GM18861 (cell line): ENCODE results near the gene SEMA6B.
"Not testable (repeated sequence)": the region's sequence is repeated elsewhere in the genome, so short reads cannot be mapped to it uniquely, and the experiment has no call there.

Experiments
- ATAC-seq: cut with Tn5 transposase; IDR thresholded peaks from one replicate; pipeline ENCODE4 v1.9.1; 2021; ENCODE audit not compliant: unreplicated experiment

Gene SEMA6B, protein sequence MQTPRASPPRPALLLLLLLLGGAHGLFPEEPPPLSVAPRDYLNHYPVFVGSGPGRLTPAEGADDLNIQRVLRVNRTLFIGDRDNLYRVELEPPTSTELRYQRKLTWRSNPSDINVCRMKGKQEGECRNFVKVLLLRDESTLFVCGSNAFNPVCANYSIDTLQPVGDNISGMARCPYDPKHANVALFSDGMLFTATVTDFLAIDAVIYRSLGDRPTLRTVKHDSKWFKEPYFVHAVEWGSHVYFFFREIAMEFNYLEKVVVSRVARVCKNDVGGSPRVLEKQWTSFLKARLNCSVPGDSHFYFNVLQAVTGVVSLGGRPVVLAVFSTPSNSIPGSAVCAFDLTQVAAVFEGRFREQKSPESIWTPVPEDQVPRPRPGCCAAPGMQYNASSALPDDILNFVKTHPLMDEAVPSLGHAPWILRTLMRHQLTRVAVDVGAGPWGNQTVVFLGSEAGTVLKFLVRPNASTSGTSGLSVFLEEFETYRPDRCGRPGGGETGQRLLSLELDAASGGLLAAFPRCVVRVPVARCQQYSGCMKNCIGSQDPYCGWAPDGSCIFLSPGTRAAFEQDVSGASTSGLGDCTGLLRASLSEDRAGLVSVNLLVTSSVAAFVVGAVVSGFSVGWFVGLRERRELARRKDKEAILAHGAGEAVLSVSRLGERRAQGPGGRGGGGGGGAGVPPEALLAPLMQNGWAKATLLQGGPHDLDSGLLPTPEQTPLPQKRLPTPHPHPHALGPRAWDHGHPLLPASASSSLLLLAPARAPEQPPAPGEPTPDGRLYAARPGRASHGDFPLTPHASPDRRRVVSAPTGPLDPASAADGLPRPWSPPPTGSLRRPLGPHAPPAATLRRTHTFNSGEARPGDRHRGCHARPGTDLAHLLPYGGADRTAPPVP

DNA sequence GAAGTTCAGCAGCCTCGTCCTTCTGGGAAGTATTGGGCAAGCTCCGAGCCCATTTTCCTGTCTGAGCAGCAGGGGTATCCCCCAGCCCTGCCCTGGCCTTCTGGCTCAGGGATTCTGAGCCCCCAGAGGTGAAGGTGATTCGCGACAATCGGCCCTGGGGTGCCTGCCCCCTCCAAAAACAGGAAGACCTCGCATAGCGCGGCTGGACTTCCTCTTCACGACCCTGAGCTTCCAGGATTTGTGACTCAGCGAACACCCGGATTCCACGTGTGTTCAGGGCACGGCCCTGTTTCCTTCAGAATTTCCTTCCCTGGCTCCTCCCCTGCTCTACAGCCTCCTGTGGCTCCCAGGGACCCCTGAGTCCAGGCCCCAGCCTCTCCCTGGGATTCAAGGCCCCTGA is at the start of gene SEMA6B:
TSS of gene SEMA6B (minus strand) at position 116 of the 400 bp plus-strand sequence. CDS start 1,227 bp downstream, outside the sequence.
- ATAC-seq, result no peak

DNA sequence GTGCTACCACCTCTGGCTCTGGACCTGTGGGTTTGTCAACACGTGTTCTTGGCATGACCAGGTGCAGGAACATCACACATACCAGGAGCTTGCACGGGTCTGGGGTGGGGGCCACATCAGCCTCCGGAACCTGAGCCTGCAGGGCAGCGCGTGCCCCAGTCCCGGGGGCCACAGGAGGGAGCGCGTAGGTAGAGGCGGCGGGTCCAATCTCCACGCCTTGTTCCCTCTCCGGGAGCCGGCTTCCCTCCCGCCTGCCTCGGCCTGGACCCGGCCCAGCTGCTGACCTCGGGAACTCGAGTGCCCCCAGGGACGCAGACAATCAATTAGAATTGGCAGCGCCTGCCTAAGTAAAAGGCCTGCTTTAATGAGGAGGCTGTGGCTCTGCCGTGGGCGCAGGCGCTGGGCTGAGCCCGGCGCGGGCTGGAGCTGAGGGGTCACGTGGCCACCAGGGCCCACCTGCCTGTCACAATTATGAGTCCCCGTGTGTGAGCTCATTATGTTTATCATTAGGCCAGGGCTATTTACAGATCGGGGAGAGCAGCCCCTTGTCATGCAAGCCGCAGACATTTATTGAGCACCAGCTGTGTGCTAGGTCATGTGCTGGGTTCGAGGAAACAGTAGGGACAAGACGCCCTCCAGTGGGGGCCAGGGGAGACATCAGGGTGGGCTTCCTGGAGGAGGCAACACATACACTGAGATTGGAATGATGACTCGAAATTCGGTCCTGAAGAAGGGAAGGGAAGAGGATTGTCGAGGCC is 47.6 kb upstream of the SEMA6B start:
- ATAC-seq, result no peak

DNA sequence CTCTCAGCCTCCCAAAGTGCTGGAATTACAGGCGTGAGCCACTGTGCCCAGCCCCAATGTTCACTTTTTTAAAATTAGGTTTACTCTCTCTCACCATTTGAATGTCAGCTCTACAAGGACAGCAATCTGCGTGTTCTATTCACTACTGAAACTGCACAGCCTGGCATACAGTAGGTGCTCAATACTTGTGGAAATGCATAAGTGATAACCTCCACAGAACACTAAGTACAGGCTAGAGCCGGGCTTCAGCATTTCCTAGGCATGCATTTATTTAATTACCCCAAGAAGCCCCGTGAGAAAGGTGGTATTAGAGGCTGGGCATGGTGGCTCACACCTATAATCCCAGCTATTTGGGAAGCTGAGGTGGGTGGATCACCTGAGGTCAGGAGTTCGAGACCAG is 46.7 kb upstream of the SEMA6B start:
- no peak for ATAC-seq

DNA sequence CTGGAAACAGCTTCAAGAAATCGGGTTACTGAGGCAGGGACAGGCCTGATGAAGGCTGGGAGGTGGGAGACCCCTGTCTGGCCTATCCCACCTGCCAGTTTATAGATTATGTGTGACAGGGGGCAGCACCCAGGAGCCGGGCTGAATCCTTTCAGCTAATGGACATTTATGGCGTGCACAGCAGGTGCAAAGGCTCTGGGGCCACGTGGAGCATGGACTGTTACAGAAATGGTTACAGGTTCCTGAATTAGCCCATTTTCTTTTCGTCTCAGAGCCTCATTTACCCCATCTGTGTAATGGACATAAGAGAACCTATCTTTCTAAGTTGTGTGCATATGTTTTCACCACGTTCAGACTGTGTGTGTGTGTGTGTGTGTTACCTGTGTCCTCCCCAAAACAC is 45.4 kb upstream of the SEMA6B start:
- no peak for ATAC-seq

DNA sequence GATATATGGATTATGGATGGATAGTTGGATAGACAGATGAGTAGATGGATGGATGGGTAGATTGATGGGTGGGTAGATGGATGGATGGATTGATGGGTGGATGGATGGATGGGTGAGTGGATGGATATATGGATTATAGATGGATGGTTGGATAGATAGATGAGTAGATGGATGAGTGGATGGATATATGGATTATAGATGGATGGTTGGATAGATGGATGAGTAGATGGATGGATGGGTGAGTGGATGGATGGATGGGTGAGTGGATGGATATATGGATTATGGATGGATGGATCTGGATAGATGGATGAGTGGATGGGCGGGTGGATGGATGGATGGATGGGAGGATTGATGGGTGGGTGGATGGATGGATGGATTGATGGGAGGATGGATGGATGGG is 43.4 kb upstream of the SEMA6B start:
- no peak for ATAC-seq

DNA sequence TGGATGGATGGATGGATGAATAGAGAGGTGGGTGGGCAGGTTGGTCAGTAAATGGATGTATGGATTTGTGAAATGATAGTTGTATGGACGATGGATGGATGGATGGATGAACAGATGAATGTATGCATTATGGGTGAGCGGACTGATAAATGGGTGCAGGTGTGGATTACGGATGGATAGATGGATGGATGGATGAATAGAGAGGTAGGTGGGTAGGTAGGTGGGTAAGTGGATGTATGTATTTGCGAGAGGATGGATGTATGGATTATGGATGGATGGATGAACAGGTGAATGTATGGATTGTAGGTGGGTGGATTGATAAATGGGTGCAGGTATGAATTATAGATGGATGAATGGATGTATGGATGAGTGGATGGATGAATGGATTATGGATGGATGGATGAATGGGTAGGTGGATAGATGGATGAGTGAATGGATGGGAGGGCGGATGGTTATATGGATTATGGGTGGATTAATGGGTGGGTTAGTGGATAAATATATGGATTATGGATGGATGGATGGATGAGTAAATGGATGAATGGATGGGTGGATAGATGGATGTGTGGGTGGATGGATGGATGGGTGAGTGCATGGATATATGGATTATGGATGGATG is 42.8 kb upstream of the SEMA6B start:
- no peak for ATAC-seq

DNA sequence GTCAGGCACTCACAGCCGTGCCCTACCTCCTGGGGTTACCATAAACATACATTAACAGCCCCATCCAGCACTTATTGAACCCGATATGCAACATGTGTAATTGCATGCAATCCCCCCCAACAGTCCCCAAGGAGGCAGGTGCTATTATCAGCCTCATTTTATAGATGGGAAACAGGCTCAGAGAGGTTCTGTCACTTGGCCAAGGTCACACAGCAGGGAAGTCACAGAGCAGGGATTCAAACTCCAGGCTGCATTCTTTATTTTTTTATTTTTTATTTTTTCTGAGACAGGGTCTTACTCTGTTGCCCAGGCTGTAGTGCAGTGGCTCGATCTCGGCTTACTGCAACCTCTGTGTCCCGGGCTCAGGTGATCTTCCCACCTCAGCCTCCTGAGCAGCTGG is 41.4 kb upstream of the SEMA6B start:
- ATAC-seq, result no peak

DNA sequence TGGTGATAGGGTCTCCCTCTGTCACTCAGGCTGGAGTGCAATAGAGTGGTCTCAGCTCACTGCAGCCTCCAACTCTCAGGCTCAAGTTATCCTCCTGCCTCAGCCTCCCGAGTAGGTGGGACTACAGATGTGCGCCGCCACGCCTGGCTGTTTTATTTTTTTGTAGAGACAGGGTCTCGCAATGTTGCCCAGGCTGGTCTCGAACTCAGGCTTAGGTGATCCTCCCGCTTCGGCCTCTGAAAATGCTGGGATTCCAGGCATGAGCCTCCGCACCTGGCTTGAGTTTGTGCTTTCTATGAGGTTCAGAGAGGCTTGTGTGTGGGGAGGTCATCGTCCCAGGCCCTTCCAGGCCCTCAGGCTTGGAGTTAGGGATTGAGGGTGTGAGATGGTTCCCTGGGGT is 40.6 kb upstream of the SEMA6B start:
- no peak for ATAC-seq

DNA sequence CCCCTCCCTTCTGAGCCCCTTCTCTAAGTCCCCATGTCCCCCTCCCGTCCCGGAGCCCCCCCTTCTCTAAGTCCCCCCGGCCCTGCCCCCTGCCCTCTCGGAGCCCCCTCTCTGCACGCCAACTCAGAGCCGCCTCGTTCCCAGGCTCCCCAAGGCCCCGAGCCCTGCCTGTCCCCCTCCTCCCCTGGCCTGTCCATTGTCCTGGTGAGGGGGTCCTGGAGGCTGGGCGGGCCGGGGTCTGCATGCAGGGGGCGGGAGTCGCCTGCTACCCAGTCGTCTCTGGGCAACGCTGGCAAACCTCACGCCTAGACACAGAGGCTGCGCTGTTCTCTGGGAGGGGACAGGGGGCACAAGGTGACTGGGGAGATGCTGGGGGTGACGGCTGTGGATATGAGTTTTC is 39.2 kb upstream of the SEMA6B start:
- no peak for ATAC-seq

DNA sequence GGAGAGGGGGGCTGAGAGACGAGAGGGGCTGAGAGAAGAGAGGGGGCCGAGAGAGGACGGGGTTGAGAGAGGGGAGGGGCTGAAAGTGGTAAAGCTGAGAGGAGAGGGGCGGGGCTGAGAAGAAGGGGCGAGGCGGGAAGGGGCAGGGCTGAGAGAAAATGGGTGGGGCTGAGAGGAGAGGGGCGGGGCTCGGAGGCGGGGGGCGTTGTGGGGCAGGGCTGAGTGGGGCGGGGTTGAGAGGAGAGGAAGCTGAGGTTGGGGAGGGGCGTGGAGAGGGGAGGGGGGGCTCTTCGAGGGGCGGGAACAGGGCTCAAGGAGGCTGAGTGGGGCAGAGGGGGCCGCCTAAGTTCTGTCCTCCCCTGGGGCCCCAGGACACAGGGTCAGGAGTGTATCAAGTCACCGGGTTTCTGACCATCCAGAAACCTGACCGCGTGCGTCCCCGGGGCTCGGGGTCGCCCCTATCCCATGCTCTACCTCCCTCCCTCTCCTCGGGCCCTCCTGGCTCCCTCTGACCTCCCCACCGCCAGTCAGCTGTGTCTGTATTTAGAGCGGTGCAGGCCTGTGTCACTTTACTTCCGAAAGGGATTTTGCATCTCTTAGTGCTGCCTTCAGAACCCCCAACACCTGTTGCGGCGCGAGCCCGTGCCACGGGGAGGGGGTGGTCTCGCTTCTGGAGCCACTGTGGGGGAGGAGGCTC is 38.6 kb upstream of the SEMA6B start:
- ATAC-seq, result no peak

DNA sequence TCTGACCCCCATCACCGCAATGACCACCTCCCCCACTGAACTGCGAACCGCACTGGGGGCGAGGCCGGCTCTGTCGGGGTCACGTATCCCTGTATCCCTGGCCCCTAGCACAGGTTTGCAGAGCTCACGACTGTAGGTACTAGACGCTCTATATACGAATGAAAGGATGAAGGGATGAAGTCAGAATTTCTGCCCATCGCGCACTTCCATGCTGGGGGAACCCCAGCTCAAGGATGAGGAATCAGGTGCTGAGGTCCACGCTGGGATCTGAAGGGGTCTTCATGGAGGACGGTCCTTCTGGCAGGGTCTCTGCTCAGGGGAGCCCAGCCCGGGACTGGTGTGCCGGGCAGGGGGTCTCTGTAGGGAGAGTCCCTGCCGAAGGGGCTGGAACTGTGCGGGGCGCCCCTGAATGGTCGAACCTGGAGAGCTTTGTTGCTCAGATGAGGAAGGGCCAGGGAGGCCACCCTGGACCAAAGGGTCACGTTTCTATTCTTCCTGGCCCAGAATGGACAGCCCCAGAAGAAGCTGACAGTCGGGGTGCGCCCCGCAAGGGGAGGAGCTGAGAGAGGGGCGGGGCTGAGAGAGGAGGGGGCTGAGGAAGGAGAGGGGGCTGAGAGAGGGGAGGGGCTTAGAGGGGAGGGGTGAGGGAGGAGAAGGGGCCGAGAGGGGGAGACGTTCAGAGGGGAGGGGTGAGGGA is 37.9 kb upstream of the SEMA6B start:
- ATAC-seq, result no peak

DNA sequence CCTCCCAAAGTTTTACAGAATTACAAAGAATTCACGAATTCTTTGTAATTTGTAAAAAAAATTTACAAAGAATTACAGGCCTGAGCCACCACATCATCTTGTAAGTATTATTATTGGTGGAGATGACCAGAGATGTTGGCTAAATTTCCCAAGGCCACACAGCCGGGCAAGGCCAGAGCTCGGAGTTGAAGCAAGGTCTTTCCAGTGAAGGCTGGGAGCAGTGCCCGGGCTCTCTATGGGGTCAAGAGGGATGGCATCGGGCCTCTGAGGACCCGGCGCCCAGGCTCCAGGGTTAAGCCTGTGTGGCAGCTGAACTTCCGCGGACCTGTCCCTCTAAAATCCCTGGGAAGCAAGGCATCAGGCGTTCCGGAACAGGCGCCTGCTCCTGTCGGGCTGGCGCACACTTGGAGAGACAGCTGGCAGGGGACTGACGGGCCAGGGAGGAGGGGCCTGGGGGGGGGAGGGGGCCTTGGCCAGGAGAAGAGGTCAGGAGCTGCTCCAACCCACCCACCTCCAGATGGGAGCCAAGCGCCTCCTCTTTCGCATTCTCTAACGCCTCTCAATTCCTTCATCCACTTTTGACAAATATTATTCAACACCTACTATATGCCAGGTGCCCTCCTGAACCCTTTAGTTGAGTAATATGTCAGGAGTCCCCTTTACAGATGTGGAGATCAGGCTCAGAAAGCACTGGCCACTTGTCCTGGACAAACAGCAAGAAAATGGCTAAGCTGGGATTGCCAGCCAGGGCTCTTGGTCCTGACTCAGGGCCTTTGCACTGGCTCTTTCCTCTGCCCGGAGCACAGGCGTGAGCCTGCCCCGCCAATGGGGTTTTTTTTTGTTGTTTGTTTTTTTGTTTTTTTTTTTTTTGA is 36.8 kb upstream of the SEMA6B start:
- ATAC-seq, result no peak

DNA sequence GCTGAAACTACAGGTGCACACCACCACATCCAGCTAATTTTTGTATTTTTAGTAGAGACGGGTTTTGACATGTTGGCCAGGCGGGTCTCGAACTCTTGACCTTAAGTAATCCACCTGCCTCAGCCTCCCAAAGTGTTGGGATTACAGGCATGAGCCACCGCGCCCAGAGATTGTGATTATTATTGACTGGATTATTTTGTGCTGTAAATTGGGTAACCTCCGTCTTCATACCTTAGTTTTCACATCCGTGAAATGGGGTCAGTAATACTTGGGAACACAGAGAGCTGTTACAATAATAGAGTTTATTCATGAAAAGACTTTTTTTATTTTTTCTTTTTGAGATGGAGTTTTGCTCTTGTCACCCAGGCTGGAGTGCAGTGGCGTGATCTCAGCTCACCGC is 35.7 kb upstream of the SEMA6B start:
- not testable (repeated sequence) for ATAC-seq

DNA sequence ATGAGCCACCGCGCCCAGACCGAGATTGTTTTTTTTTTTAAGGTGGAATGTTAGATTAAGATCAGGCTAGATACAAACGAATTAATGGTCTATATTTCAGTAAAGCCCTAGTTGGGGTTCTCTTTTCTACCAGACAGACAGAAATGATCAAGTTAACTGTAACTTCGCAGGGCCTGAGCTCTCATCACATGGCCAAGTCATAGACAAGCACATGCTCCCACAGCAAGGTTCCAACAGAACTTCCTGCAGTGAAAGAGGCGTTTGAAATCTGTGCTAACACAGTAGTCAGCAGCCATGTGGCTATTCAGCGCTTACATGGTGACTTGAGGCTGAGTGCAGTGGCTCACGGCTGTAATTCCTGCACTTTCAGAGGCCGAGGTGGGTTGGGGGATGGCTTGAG is 34.7 kb upstream of the SEMA6B start:
- ATAC-seq, result no peak

DNA sequence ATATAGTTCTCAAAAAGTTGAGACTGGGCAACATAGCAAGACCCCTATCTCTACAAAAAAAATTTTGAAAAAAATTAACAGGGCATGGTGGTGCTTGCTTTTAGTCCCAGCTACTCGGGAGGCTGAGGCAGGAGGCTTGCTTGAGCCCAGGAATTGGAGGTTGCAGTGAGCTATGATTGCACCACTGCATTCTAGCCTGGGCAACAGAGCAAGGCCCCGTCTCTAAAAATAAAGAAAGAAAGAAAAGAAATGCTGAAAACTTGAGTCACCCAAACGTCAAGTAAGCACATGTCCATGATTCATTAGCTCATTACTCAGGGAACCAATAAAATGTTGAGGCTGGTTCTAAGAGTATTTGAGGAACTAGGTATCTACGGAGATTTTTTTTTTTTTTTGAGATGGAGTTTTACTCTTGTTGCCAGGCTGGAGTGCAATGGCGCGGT is 33.9 kb upstream of the SEMA6B start:
- no peak for ATAC-seq

DNA sequence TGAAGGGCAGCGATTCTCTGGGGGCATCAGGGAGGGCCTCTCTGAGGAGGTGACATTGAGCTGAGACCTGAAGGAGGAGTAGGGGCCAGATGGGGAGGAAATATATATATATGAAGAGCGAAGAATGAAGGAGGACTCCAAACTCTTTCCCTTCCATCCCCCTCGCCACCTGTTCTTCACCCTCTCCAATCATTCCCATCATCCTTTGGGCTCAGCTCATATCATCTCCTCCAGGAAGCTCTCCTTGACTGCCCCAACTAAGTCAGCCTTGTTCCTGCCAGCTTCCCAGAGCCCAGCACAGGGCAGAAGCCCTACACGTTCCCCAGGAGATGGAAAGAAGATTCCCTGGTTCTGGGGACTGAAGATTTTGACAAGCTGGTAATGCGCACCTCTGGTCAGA is 33.0 kb upstream of the SEMA6B start:
- no peak for ATAC-seq

DNA sequence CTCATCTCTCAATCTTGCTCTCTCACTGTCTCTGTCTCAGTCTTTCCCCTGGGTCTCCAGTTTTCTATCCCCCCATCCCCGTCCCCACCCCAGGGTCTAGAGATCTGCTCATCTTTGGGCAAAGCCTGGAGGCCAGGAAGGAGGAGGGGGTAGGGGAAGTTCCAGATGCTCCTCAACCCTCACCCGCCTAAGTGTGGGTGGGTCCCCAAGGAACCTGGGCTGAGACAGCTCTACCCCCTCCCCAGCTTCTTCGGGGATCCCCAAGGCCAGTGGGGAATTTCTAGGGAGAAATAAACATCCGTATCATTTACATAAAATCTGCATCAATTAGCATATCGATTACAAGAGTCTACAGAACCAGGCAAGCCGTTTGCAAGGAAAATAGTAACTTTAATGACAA is 31.8 kb upstream of the SEMA6B start:
- ATAC-seq, result no peak

DNA sequence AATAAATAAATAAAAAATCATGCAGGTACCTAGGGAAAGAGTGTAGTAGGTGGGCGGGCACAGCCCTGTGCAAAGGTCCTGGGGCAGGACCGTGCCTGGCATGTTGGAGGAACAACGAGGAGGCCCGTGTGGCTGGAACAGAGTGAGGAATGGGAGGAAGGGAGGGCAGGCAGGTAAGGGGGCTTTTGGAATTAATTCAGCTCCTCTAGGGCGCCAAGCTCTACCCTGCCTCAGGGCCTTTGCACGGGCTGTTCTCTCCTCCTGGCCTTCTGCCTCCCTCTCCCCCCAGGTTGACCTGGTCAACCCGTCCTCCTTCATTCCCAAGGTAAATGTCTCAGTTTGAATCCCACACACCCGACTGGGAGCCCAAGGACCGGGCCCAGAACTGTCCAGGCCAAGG is 31.1 kb upstream of the SEMA6B start:
- no peak for ATAC-seq
